ENCODE data around the gene PRKAR2B. TPM values are rescaled to one million over a fixed set of nuclear protein-coding genes. Genes with fewer than 3 reads are reported as not detected.

Gene PRKAR2B
- total RNA-seq, 1 donor from 2014 or later = 7.8 TPM

DNA sequence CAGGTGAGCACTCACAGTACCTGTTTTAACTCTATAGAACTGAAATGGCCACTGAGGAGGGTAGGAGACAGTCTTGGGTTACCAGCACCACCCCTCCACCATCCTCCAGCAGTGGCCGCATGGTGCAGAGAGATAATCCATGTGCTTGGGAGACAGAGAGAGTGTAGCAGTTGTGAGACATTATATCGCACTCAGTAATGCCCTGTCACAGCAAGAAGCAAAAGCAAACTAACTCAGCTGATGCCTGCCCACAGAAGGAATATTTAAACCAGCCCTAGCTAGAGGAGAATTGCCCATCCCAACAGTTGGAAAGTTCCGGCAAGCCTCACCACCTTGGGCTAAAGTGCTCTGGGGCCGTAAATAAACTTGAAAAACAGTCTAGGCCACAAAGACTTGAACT lies 65.5 kb downstream of the PRKAR2B start:
- Mint-ChIP-seq H3K9me3 (no peaks in the 10 kb centered on the region), H3K4me1 (no peaks in the 10 kb centered on the region), H3K27me3 (ENCODE audit: low read depth) (no peaks in the 10 kb centered on the region), H3K4me3 (no peak overlapping the region), H3K27ac (no peak overlapping the region), H3K36me3 (no peaks in the 10 kb centered on the region)
- TF ChIP-seq, protein P1, sequence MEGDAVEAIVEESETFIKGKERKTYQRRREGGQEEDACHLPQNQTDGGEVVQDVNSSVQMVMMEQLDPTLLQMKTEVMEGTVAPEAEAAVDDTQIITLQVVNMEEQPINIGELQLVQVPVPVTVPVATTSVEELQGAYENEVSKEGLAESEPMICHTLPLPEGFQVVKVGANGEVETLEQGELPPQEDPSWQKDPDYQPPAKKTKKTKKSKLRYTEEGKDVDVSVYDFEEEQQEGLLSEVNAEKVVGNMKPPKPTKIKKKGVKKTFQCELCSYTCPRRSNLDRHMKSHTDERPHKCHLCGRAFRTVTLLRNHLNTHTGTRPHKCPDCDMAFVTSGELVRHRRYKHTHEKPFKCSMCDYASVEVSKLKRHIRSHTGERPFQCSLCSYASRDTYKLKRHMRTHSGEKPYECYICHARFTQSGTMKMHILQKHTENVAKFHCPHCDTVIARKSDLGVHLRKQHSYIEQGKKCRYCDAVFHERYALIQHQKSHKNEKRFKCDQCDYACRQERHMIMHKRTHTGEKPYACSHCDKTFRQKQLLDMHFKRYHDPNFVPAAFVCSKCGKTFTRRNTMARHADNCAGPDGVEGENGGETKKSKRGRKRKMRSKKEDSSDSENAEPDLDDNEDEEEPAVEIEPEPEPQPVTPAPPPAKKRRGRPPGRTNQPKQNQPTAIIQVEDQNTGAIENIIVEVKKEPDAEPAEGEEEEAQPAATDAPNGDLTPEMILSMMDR (IDR thresholded peaks at IDR 0.05; ENCODE audit: unreplicated experiment) = no peak
- DNase-seq (ENCODE audit: low spot score in 2 of 2, unreplicated experiment in 2 of 2) = no peak

DNA sequence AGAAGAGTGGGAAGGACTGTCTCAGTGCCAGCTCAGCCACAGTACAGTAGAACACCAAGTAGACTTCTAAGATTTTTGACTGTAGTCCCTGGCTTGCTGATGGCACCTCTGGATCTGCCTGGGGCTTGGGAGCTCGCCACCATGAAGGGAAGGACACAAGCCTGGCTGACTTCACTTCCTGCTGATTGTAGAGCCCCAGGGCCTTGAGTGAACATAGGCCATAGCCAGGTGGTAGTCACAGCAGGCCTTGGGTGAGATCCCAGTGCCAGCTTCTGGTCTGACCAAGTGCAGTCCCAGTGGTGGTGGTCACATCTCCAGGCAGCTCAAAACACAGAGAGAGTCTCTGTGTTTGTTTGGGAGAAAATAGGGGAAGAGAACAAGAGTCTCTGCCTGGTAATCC lies 66.7 kb downstream of the PRKAR2B start:
- no peak for DNase-seq (ENCODE audit: low spot score in 2 of 2, unreplicated experiment in 2 of 2)
- no peaks in the 10 kb centered on the region for H3K27me3 Mint-ChIP-seq (ENCODE audit: low read depth)
- TF ChIP-seq, protein P1 (IDR thresholded peaks at IDR 0.05; ENCODE audit: unreplicated experiment) = no peak
- no peaks in the 10 kb centered on the region for H3K9me3 Mint-ChIP-seq
- no peaks in the 10 kb centered on the region for H3K36me3 Mint-ChIP-seq
- H3K4me3 Mint-ChIP-seq = no peak overlapping the region
- H3K27ac Mint-ChIP-seq = no peak overlapping the region
- H3K4me1 Mint-ChIP-seq = no peaks in the 10 kb centered on the region

DNA sequence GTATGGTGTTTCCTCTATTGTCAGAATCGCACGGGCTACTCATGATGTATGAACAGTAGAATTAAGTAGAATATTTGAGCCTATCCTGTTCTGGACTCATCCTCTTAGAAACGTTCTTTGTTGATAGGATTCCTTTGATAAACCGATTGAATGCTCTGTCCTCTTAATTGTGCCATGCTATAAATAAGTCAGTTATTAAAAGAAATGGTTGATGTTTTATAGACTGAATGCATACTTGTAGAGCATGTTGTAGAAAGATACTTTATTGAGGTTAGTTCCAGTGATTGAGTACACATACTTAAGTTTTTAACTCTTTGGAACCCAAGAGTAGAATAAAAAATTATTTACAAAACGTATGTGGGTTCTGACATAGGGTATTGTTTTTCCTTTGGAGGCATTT lies 69.4 kb downstream of the PRKAR2B start:
- Mint-ChIP-seq H3K36me3 (no peaks in the 10 kb centered on the region), H3K27me3 (ENCODE audit: low read depth) (no peaks in the 10 kb centered on the region), H3K4me1 (peaks cover 9% of the 10 kb centered on the region), H3K4me3 (no peak overlapping the region), H3K27ac (no peak overlapping the region), H3K9me3 (no peaks in the 10 kb centered on the region)
- no peak for DNase-seq (ENCODE audit: low spot score in 2 of 2, unreplicated experiment in 2 of 2)
- TF ChIP-seq, protein P1 (IDR thresholded peaks at IDR 0.05; ENCODE audit: unreplicated experiment) = no peak

DNA sequence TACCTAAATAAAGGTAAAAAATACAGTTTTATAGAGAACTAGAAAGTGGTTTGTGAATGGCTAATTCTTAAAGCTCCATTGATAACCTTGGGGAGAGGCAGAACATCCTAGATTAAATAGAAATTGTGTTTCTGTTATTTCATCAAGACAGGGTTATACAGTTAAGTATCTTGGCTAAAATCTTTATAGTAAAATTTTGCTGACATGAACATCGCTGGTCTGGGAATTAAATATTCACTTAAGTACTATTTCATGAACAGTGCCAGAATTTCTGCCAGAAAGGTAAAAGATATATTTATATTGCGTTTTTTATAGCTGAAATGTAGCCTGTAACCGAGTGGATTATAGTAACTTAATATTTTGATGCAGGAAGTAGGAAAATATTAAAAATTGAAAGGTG lies 70.6 kb downstream of the PRKAR2B start:
- H3K27ac Mint-ChIP-seq = no peak overlapping the region
- H3K27me3 Mint-ChIP-seq (ENCODE audit: low read depth) = no peaks in the 10 kb centered on the region
- H3K4me3 Mint-ChIP-seq = no peak overlapping the region
- TF ChIP-seq, protein P1 (IDR thresholded peaks at IDR 0.05; ENCODE audit: unreplicated experiment) = no peak
- no peaks in the 10 kb centered on the region for H3K9me3 Mint-ChIP-seq
- H3K4me1 Mint-ChIP-seq = peaks cover 10% of the 10 kb centered on the region
- no peak for DNase-seq (ENCODE audit: low spot score in 2 of 2, unreplicated experiment in 2 of 2)
- no peaks in the 10 kb centered on the region for H3K36me3 Mint-ChIP-seq

DNA sequence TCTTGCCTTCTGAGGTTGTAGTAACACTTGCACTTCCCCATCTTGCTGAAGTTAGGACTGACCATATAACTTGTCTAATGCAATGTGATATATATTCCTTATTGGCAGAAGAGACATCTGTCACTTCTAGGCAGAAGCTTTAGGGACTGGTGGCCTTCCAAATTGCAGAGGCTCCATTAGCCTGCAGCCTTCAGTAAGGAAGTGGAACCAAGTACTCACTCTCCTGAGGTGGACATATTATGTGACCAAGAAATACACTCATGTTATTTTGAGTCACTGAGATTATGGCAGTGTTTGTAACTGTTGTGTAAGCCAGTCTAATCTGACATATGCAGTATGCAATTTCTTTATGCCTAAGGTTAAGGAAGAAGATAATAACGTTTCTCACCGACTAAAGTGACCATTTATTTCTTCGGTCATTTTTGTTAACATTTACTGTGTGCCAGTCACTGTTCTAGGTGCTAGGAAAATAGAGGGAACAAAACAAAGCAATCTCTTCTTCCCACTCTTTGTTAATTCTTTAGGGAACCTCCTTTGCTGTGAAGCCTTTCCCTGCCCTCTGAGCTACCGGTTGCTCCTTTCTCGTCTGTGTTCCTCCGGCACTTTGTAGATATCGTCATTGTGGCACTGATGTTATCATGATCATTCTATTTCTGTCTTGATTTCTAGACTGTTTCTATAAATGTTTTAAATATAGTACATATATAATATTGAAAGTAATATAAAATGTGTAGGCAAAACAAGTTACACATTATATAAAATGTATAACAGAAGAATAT lies 71.4 kb downstream of the PRKAR2B start:
- Mint-ChIP-seq H3K36me3 (no peaks in the 10 kb centered on the region), H3K27me3 (ENCODE audit: low read depth) (no peaks in the 10 kb centered on the region), H3K9me3 (no peaks in the 10 kb centered on the region), H3K4me3 (no peak overlapping the region), H3K27ac (no peak overlapping the region), H3K4me1 (peaks cover 10% of the 10 kb centered on the region)
- TF ChIP-seq, protein P1 (IDR thresholded peaks at IDR 0.05; ENCODE audit: unreplicated experiment) = no peak
- DNase-seq (ENCODE audit: low spot score in 2 of 2, unreplicated experiment in 2 of 2) = no peak

Data from mesothelial cell of epicardium (in vitro differentiated cells).